Measurements from ENCODE around the gene CEP128.

The CEP128 gene

DNA sequence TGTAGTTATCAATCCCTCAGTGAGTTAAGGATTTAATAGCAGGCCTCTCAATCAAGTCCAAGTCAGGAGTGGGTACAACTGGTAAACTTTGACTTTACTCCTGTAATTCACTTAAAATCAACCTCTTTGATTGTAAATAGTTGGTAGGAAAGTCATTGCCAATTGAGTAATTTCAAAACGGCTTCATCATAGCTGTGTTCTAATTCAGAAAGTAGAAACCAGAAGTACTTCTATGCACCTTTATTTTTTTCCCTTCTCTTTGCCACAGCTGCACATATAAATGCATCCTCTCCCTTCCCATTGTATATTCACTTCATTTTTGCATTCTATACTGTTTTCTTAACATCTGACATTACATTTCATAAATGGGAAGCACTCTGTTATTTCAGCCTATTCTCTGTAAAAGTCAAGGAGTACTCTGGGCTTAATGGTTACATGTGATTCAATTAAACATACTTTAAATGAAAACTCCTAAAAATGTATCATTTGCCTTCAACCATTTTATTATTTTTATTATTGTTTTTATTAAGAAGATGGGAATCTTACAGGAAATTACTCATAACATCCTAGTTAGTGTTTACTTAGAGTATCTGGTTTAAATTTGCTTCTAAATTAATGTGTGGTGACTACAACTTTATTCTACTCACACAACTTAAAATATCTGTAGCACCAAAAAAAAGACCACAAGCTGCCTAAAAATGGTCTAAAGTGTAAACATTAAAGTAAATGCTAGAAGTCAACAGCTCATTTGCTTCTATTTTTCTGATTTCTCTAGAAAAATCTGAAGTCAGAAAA lies 171.2 kb downstream of the CEP128 start:
- H3K36me3 ChIP-seq (ENCODE audit: control insufficient read depth, low read length): 0 out of 2 replicates have a peak, but pooled peaks cover 7% of the 10 kb centered on the region
- H3K27me3 ChIP-seq (ENCODE audit: control insufficient read depth, low read length): no peaks in the 10 kb centered on the region
- no peaks in the 10 kb centered on the region for H3K79me2 ChIP-seq (ENCODE audit: control insufficient read depth, low read length)
- H3K27ac ChIP-seq (ENCODE audit: low read depth, low read length): no peak overlapping the region
- H4K20me1 ChIP-seq (ENCODE audit: control insufficient read depth, insufficient read depth, low read depth, low read length): no peaks in the 10 kb centered on the region
- no peaks in the 10 kb centered on the region for H3K9me3 ChIP-seq (ENCODE audit: control insufficient read depth, insufficient read depth, low read length)
- H3K4me1 ChIP-seq (ENCODE audit: control insufficient read depth, low read length): no peaks in the 10 kb centered on the region
- no peaks in the 10 kb centered on the region for H3K9me2 ChIP-seq (replicated peaks; ENCODE audit: control insufficient read depth, low read length)
- no peaks in the 10 kb centered on the region for H3F3A ChIP-seq (ENCODE audit: control insufficient read depth, insufficient read depth)
- H3K4me2 ChIP-seq (ENCODE audit: low read length): no peak overlapping the region
- no peak overlapping the region for H3K4me3 ChIP-seq (ENCODE audit: low read length)
- TF ChIP-seq EZH2phosphoT487 (IDR thresholded peaks at IDR 0.05; ENCODE audit: borderline replicate concordance, low read length): no peak
- TF ChIP-seq, protein P1, sequence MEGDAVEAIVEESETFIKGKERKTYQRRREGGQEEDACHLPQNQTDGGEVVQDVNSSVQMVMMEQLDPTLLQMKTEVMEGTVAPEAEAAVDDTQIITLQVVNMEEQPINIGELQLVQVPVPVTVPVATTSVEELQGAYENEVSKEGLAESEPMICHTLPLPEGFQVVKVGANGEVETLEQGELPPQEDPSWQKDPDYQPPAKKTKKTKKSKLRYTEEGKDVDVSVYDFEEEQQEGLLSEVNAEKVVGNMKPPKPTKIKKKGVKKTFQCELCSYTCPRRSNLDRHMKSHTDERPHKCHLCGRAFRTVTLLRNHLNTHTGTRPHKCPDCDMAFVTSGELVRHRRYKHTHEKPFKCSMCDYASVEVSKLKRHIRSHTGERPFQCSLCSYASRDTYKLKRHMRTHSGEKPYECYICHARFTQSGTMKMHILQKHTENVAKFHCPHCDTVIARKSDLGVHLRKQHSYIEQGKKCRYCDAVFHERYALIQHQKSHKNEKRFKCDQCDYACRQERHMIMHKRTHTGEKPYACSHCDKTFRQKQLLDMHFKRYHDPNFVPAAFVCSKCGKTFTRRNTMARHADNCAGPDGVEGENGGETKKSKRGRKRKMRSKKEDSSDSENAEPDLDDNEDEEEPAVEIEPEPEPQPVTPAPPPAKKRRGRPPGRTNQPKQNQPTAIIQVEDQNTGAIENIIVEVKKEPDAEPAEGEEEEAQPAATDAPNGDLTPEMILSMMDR (IDR thresholded peaks at IDR 0.05; ENCODE audit: low read depth, low read length, poor library complexity, severe bottlenecking): no peak

- Histone ChIP-seq H3K36me3 (ENCODE audit: control insufficient read depth, low read length) (no peaks in the 10 kb centered on the region), H3K27me3 (ENCODE audit: control insufficient read depth, low read length) (no peaks in the 10 kb centered on the region), H3K79me2 (ENCODE audit: control insufficient read depth, low read length) (no peaks in the 10 kb centered on the region), H3K4me2 (ENCODE audit: low read length) (no peak overlapping the region), H4K20me1 (ENCODE audit: control insufficient read depth, insufficient read depth, low read depth, low read length) (no peaks in the 10 kb centered on the region), H3F3A (ENCODE audit: control insufficient read depth, insufficient read depth) (no peaks in the 10 kb centered on the region), H3K4me1 (ENCODE audit: control insufficient read depth, low read length) (no peaks in the 10 kb centered on the region), H3K9me2 (replicated peaks; ENCODE audit: control insufficient read depth, low read length) (no peaks in the 10 kb centered on the region), H3K9me3 (ENCODE audit: control insufficient read depth, insufficient read depth, low read length) (no peaks in the 10 kb centered on the region), H3K4me3 (ENCODE audit: low read length) (no peak overlapping the region), H3K27ac (ENCODE audit: low read depth, low read length) (no peak overlapping the region)
- TF ChIP-seq EZH2phosphoT487 (IDR thresholded peaks at IDR 0.05; ENCODE audit: borderline replicate concordance, low read length): no peak
- TF ChIP-seq, protein P1 (IDR thresholded peaks at IDR 0.05; ENCODE audit: low read depth, low read length, poor library complexity, severe bottlenecking): no peak
Observed at GRCh38 chr14:80768646-80769045, 172.9 kb downstream of the CEP128 start.

DNA sequence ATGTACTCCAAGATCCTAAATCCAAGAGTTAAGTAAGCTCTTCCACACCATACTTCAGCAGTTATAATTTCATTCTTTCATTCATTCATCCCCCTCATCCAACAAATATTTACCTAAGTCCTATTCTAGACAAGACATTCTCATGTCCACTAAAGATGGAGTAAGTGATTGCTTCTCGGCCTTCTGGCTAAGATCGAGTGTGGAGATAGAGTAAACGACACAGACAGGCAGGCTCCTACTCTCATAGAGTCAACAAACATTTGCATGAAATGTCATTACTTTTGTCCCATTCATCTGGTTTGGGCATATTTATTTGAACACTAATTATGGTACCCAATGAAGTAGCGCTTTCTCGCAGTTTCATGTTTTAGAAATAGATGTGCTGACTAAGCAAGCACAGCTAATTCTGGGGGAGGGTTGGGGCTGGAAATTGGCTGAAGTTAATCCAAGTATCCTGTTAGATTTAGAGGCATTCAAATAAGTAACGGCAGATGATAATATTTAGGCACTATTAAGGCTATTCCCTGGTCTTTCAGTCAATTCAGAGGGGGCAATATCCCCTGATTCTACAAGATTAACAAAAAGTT lies 176.5 kb downstream of the CEP128 start:
- H3K9me2 ChIP-seq (replicated peaks; ENCODE audit: control insufficient read depth, low read length): no peaks in the 10 kb centered on the region
- H3K4me1 ChIP-seq (ENCODE audit: control insufficient read depth, low read length): peaks cover 5% of the 10 kb centered on the region; the same call in 1 of the 2 replicates
- no peaks in the 10 kb centered on the region for H3K79me2 ChIP-seq (ENCODE audit: control insufficient read depth, low read length)
- no peak overlapping the region for H3K4me2 ChIP-seq (ENCODE audit: low read length)
- H3F3A ChIP-seq (ENCODE audit: control insufficient read depth, insufficient read depth): no peaks in the 10 kb centered on the region
- H3K27me3 ChIP-seq (ENCODE audit: control insufficient read depth, low read length): no peaks in the 10 kb centered on the region
- H3K9me3 ChIP-seq (ENCODE audit: control insufficient read depth, insufficient read depth, low read length): no peaks in the 10 kb centered on the region
- H4K20me1 ChIP-seq (ENCODE audit: control insufficient read depth, insufficient read depth, low read depth, low read length): no peaks in the 10 kb centered on the region
- no peak overlapping the region for H3K27ac ChIP-seq (ENCODE audit: low read depth, low read length)
- no peak overlapping the region for H3K4me3 ChIP-seq (ENCODE audit: low read length)
- H3K36me3 ChIP-seq (ENCODE audit: control insufficient read depth, low read length): peaks cover 9% of the 10 kb centered on the region; the same call in 1 of the 2 replicates
- TF ChIP-seq EZH2phosphoT487 (IDR thresholded peaks at IDR 0.05; ENCODE audit: borderline replicate concordance, low read length): no peak
- TF ChIP-seq, protein P1 (IDR thresholded peaks at IDR 0.05; ENCODE audit: low read depth, low read length, poor library complexity, severe bottlenecking): no peak
